Measurements from ENCODE around the gene RNF214. TPM values are rescaled to one million over a fixed set of nuclear protein-coding genes. Genes with fewer than 3 reads are reported as not detected.

Gene RNF214
- total and polyA plus RNA-seq, 8 donors: 6.7 to 21.6 (median 11.0) TPM

DNA sequence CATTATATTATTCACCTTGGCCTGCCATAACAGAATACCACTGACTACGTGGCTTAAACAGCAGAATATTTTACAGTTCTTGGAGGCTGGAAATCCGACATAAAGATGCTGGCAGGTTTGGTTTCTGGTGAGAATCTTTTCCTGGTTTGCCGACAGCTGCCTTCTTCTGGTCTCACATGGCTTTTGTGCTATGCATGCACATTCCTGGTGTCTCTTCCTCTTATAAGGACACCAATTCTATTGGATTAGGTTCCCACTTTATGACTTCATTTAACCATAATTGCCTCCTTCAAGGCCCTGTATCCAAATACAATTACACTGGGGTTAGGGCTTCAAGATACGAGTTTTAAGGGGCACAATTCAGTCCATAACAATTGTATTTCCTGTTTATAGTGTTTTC lies 17.1 kb downstream of the RNF214 start:
- H3K4me3 ChIP-seq: no peak overlapping the region
- H3K36me3 ChIP-seq: peaks cover 44 to 86% (median 80%) of the 10 kb centered on the region in 4 donors
- no peaks in the 10 kb centered on the region for H3K27me3 ChIP-seq
- no peak overlapping the region for H3K27ac ChIP-seq
- H3K4me1 ChIP-seq: no peaks in the 10 kb centered on the region
- TF ChIP-seq, protein P1, sequence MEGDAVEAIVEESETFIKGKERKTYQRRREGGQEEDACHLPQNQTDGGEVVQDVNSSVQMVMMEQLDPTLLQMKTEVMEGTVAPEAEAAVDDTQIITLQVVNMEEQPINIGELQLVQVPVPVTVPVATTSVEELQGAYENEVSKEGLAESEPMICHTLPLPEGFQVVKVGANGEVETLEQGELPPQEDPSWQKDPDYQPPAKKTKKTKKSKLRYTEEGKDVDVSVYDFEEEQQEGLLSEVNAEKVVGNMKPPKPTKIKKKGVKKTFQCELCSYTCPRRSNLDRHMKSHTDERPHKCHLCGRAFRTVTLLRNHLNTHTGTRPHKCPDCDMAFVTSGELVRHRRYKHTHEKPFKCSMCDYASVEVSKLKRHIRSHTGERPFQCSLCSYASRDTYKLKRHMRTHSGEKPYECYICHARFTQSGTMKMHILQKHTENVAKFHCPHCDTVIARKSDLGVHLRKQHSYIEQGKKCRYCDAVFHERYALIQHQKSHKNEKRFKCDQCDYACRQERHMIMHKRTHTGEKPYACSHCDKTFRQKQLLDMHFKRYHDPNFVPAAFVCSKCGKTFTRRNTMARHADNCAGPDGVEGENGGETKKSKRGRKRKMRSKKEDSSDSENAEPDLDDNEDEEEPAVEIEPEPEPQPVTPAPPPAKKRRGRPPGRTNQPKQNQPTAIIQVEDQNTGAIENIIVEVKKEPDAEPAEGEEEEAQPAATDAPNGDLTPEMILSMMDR (IDR thresholded peaks at IDR 0.05): no peak
- no peak for TF ChIP-seq EP300 (IDR thresholded peaks at IDR 0.05)
- TF ChIP-seq POLR2A (IDR thresholded peaks at IDR 0.05): no peak
- TF ChIP-seq POLR2AphosphoS5 (IDR thresholded peaks at IDR 0.05): no peak
- WGBS, 5 donors: 85 to 92% (median 86%) methylated on average over 4 of the region's 4 CpGs
- DNase-seq: no peak
- no peaks in the 10 kb centered on the region for H3K9me3 ChIP-seq
- intact Hi-C loops (cut with DNase I; ENCODE audit: low total_unique reads): no loop called here

DNA sequence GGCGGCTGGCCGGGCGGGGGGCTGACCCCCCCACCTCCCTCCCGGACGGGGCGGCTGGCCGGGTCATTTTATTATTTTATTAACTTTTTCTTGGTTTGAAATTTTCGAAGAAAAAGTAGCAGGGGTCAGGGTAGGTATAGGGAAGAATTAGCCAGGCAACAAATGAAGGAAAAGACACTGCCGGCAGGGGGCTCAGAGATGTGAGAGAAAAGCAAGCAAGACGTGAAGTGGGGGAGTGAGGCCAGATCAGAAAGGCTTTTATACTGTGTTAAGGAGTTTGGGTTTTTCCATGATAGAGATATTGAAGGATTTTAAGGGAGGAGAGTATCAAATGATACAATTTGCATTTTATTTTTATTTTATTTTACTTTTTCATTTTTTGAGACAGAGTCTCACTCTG lies 19.0 kb downstream of the RNF214 start:
- H3K27ac ChIP-seq: no peak overlapping the region
- 94 to 96% (median 95%) methylated on average over 3 to 10 of the region's 10 CpGs for WGBS, 5 donors
- DNase-seq: no peak
- H3K27me3 ChIP-seq: no peaks in the 10 kb centered on the region
- no peak overlapping the region for H3K4me3 ChIP-seq
- intact Hi-C loops (cut with DNase I; ENCODE audit: low total_unique reads): no loop called here
- peaks cover 26 to 85% (median 80%) of the 10 kb centered on the region in 4 donors for H3K36me3 ChIP-seq
- H3K9me3 ChIP-seq: no peaks in the 10 kb centered on the region
- H3K4me1 ChIP-seq: no peaks in the 10 kb centered on the region
- TF ChIP-seq POLR2A (IDR thresholded peaks at IDR 0.05) (no peak), EP300 (IDR thresholded peaks at IDR 0.05) (no peak), POLR2AphosphoS5 (IDR thresholded peaks at IDR 0.05) (no peak)
- TF ChIP-seq, protein P1 (IDR thresholded peaks at IDR 0.05): no peak

DNA sequence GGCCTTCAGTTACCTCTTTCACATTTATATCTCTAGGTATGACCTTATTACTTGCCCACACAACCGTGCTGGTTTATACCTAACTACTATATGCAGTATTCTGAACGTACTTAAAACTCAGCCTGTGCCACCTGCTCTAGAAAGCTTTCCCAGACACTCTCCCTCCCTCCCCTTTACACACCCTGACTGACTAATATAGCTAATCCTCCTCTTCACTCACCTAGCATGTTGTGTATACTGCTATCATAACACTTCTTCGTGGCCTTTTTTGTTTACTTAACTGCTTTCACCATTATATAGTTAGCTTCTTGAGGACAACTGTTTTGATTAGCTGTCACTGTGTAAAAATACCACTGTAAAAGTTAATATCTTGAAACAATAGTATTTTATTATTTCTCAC lies 23.5 kb downstream of the RNF214 start:
- intact Hi-C loops (cut with DNase I; ENCODE audit: low total_unique reads): no loop called here
- WGBS, 5 donors: 74 to 79% (median 77%) methylated on average over 3 of the region's 3 CpGs

DNA sequence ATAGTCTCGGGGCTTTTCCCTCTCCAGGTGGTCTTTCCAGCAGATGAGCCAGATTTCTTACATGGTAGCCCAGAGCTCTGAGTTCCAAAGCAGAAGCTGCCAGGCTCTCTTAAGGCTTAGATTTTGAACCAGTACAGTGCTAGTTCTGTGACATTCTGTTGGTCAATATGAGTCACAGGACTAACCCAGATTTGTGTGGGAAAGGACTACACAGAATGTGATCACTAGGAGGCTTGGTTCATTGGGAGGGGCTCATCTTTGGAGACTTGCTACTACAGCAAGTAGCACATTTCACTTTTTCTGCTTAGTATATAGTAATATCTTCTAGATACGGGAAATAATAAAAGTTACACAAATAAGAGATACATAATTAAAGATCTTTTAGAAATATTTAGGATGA lies 24.1 kb downstream of the RNF214 start:
- no peaks in the 10 kb centered on the region for H3K27me3 ChIP-seq
- intact Hi-C loops (cut with DNase I; ENCODE audit: low total_unique reads): no loop called here
- H3K4me1 ChIP-seq: no peaks in the 10 kb centered on the region
- H3K36me3 ChIP-seq: peaks cover 0 to 87% (median 81%) of the 10 kb centered on the region in 4 donors
- DNase-seq: no peak
- H3K27ac ChIP-seq: no peak overlapping the region
- no peak for TF ChIP-seq POLR2A (IDR thresholded peaks at IDR 0.05)
- no peak for TF ChIP-seq POLR2AphosphoS5 (IDR thresholded peaks at IDR 0.05)
- TF ChIP-seq EP300 (IDR thresholded peaks at IDR 0.05): no peak
- TF ChIP-seq, protein P1 (IDR thresholded peaks at IDR 0.05): no peak
- H3K4me3 ChIP-seq: no peak overlapping the region
- no peaks in the 10 kb centered on the region for H3K9me3 ChIP-seq
- 45 to 81% (median 49%) methylated on average over 2 of the region's 2 CpGs for WGBS, 5 donors

More for the DNA sequence above, 23.5 kb downstream of the RNF214 start:
- Histone ChIP-seq H3K27me3 (no peaks in the 10 kb centered on the region), H3K36me3 (peaks cover 0 to 81% (median 75%) of the 10 kb centered on the region in 4 donors), H3K27ac (no peak overlapping the region), H3K4me3 (no peak overlapping the region), H3K4me1 (no peaks in the 10 kb centered on the region), H3K9me3 (no peaks in the 10 kb centered on the region)
- no peak for DNase-seq
- TF ChIP-seq, protein P1 (IDR thresholded peaks at IDR 0.05): no peak
- no peak for TF ChIP-seq EP300 (IDR thresholded peaks at IDR 0.05)
- no peak for TF ChIP-seq POLR2A (IDR thresholded peaks at IDR 0.05)
- TF ChIP-seq POLR2AphosphoS5 (IDR thresholded peaks at IDR 0.05): no peak

All from stomach (tissue), 9 donors.